ENCODE results near the gene BMPER.

GRCh38 chr7:34133983-34134782, 228.8 kb downstream of the BMPER start:
- TF ChIP-seq EZH2 (IDR thresholded peaks at IDR 0.05) (no peak), POLR2AphosphoS5 (IDR thresholded peaks at IDR 0.05; ENCODE audit: borderline replicate concordance, low read depth, low read length) (no peak)

Data from SK-N-MC (cell line).